ENCODE data around the gene ADAMTS18. TPM values are rescaled to one million over a fixed set of nuclear protein-coding genes. Genes with fewer than 3 reads are reported as not detected.
A peak's percentile ranks its signal among the peaks of the same experiment; 100 is the strongest.

ADAMTS18 gene
- total and polyA plus RNA-seq, 8 donors: 0.55 to 7.0 TPM; not detected in 6

DNA sequence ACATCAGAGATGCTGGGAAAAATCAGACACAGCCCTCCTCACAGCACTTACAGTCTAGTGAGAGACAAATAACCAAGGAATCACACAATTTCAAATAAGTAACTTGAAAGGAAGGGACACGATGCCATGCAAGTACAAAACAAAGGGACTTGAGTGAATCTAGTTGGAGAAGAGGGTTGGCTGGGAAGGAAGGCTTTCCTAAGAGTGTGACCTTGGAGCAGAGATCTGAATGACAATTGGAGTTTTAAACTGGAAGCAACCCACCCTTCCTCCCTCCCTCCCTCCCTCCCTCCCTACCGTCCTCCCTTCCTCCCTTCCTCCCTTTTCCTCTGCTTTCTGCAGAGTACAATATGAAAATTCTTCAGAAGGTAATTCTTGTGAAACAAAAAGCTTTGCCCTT is 31.1 kb downstream of the ADAMTS18 start:
- 41 to 65% (median 61%) methylated on average over 2 of the region's 2 CpGs for WGBS, 5 donors
- H3K27me3 ChIP-seq: no peaks in the 10 kb centered on the region
- no peaks in the 10 kb centered on the region for H3K4me1 ChIP-seq
- no peak for DNase-seq
- H3K36me3 ChIP-seq: no peaks in the 10 kb centered on the region
- no peak overlapping the region for H3K4me3 ChIP-seq
- intact Hi-C loops (cut with DNase I; ENCODE audit: low total_unique reads): no loop called here
- H3K9me3 ChIP-seq: peaks cover 0 to 11% (median 8%) of the 10 kb centered on the region in 4 donors
- no peak overlapping the region for H3K27ac ChIP-seq
- TF ChIP-seq POLR2A (IDR thresholded peaks at IDR 0.05): no peak
- no peak for TF ChIP-seq CTCF (IDR thresholded peaks at IDR 0.05)

GRCh38 chr16:77402672-77403071 is 32.2 kb downstream of the ADAMTS18 start:
- Histone ChIP-seq H3K27me3 (no peaks in the 10 kb centered on the region), H3K36me3 (no peaks in the 10 kb centered on the region), H3K9me3 (peaks cover 0 to 6% (median 5%) of the 10 kb centered on the region in 4 donors), H3K27ac (no peak overlapping the region), H3K4me1 (no peaks in the 10 kb centered on the region), H3K4me3 (no peak overlapping the region)
- no peak for DNase-seq
- intact Hi-C loops (cut with DNase I; ENCODE audit: low total_unique reads): no loop called here
- WGBS, 5 donors: 36 to 57% (median 50%) methylated on average over 2 of the region's 2 CpGs
- TF ChIP-seq POLR2AphosphoS5 (IDR thresholded peaks at IDR 0.05): no peak
- TF ChIP-seq CTCF (IDR thresholded peaks at IDR 0.05): no peak
- no peak for TF ChIP-seq POLR2A (IDR thresholded peaks at IDR 0.05)
- no peak for TF ChIP-seq EP300 (IDR thresholded peaks at IDR 0.05)

DNA sequence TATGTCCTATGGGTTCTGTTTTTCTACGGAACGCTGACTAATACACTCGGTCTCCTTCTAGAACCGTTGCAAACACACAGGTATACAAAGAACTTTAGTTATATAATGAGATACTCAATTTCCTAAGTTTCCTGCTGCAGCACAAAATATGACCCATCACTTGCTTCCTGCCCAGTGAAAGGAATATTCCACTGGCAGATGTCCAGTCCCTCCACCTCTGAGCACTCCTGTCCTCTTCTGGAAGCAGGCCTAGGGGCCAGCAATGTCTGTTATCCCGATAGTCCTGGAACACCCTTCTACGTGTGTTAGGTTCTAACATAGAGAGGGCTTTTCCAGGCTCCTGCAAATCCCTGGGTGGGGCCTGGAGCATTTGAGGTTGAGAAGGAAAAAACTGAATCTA is 32.7 kb downstream of the ADAMTS18 start:
- WGBS, 5 donors: 66 to 84% (median 79%) methylated on average over 6 of the region's 6 CpGs
- Histone ChIP-seq H3K27me3 (no peaks in the 10 kb centered on the region), H3K27ac (no peak overlapping the region), H3K4me1 (no peaks in the 10 kb centered on the region), H3K9me3 (peaks cover 0 to under 1% (median 0%) of the 10 kb centered on the region in 4 donors), H3K4me3 (no peak overlapping the region), H3K36me3 (no peaks in the 10 kb centered on the region)
- DNase-seq: peak in 1 of 2 donors; percentile 13
- no peak for TF ChIP-seq EP300 (IDR thresholded peaks at IDR 0.05)
- no peak for TF ChIP-seq POLR2A (IDR thresholded peaks at IDR 0.05)
- TF ChIP-seq CTCF (IDR thresholded peaks at IDR 0.05): no peak
- TF ChIP-seq POLR2AphosphoS5 (IDR thresholded peaks at IDR 0.05): no peak
- intact Hi-C loops (cut with DNase I; ENCODE audit: low total_unique reads): no loop called here

- H3K27ac ChIP-seq: no peak overlapping the region
- H3K4me1 ChIP-seq: no peaks in the 10 kb centered on the region
- 72 to 89% (median 79%) methylated on average over 2 of the region's 2 CpGs for WGBS, 5 donors
- H3K36me3 ChIP-seq: no peaks in the 10 kb centered on the region
- DNase-seq: no peak
- H3K27me3 ChIP-seq: no peaks in the 10 kb centered on the region
- TF ChIP-seq CTCF (IDR thresholded peaks at IDR 0.05) (no peak), POLR2A (IDR thresholded peaks at IDR 0.05) (no peak), POLR2AphosphoS5 (IDR thresholded peaks at IDR 0.05) (no peak), EP300 (IDR thresholded peaks at IDR 0.05) (no peak)
- no peak overlapping the region for H3K4me3 ChIP-seq
- intact Hi-C loops (cut with DNase I; ENCODE audit: low total_unique reads): no loop called here
- H3K9me3 ChIP-seq: no peaks in the 10 kb centered on the region
Measured at GRCh38 chr16:77399546-77399945, 35.3 kb downstream of the ADAMTS18 start.

All from stomach (tissue), 9 donors.